DND-41 (cell line): ENCODE data around the gene FAM120A.

ENCODE experiments used
- EZH2 ChIP-seq: IDR thresholded peaks from 3 replicates; pipeline ENCODE4 v1.6.1; 2012; ENCODE audit warnings: borderline replicate concordance, low read depth, mild to moderate bottlenecking, moderate library complexity, low read length, inconsistent platforms; ENCODE audit not compliant: severe bottlenecking
- TF ChIP-seq, protein P1 (sequence below): IDR thresholded peaks from 2 replicates; pipeline ENCODE4 v1.5.1; 2012; ENCODE audit warnings: borderline replicate concordance, low read length, moderate library complexity, mild to moderate bottlenecking; ENCODE audit not compliant: poor library complexity, severe bottlenecking; ENCODE audit errors: extremely low read depth

DNA sequence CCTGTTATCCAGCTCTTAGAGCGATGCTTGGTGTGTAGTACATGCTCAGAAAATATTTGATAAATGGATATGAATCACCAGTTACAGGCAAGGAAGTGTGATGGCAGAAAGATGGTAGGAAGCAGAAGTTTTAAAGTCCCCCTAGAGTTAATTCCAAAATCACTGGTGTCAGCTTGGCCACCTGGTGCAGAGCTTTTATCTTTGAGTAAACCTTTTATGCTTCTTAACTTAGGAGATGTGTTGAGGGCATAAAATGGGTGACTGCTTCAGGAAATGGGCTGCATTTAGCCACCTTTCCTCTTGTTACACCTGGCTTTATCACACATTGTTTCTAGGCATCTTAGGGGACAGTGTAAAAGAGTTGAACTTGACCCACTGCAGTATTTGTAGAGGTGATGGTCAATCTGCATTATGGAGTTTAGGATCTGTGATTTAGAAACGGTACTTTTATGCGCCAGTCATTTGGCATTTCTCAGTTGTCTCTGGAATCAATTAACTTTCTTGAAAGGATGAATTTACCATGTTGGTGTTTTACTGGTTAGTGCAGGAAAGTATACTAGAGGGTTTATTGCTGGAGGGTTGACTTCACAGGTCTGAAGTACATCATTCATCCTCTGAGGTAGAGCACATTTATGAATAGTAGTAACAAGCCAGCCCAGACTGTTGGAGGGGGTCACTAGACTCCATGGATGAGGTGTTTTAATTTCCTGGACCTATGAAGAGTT is 9.4 kb downstream of the FAM120A start:
- TF ChIP-seq EZH2: no peak
- TF ChIP-seq, protein P1, sequence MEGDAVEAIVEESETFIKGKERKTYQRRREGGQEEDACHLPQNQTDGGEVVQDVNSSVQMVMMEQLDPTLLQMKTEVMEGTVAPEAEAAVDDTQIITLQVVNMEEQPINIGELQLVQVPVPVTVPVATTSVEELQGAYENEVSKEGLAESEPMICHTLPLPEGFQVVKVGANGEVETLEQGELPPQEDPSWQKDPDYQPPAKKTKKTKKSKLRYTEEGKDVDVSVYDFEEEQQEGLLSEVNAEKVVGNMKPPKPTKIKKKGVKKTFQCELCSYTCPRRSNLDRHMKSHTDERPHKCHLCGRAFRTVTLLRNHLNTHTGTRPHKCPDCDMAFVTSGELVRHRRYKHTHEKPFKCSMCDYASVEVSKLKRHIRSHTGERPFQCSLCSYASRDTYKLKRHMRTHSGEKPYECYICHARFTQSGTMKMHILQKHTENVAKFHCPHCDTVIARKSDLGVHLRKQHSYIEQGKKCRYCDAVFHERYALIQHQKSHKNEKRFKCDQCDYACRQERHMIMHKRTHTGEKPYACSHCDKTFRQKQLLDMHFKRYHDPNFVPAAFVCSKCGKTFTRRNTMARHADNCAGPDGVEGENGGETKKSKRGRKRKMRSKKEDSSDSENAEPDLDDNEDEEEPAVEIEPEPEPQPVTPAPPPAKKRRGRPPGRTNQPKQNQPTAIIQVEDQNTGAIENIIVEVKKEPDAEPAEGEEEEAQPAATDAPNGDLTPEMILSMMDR: no peak
